Mucosa of descending colon (tissue), 3 donors: ENCODE data around the gene C1QA. TPM values are rescaled to one million over a fixed set of nuclear protein-coding genes. Genes with fewer than 3 reads are reported as not detected.

Experiments
- ATAC-seq: fragments of 200-7000 bp; cut with Tn5 transposase; one replicate; pipeline ENCODE4 v1.9.1; 2020; ENCODE audit warnings: mild to moderate bottlenecking, moderate library complexity
- DNase-seq, 3 donors: peaks; one replicate each; pipeline ENCODE4 v3.0.0-alpha.2; 2020
- H3K36me3 ChIP-seq: fragments of 200-600 bp; one replicate; pipeline ENCODE4 v1.8.0; 2021; ENCODE audit warnings: low read depth, mild to moderate bottlenecking
- H3K4me1 ChIP-seq: fragments of 200-600 bp; one replicate; pipeline ENCODE4 v1.8.0; 2021; ENCODE audit warnings: low read depth, mild to moderate bottlenecking
- H3K4me3 ChIP-seq: fragments of 200-600 bp; one replicate; pipeline ENCODE4 v1.8.0; 2021; ENCODE audit warnings: mild to moderate bottlenecking
- H3K9me3 ChIP-seq: fragments of 200-600 bp; one replicate; pipeline ENCODE4 v1.8.0; 2021; ENCODE audit warnings: mild to moderate bottlenecking
- CTCF ChIP-seq: fragments of 200-600 bp; IDR thresholded peaks from one replicate; pipeline ENCODE4 v1.8.0; 2022; ENCODE audit warnings: antibody characterized with exemption, mild to moderate bottlenecking
- intact Hi-C, 2 donors: fragments of 100-400 bp; cut with DNase I in 1 of 2; cut with micrococcal nuclease in 1 of 2; formaldehyde crosslinking; loops; one replicate each; pipeline versions ENCODE4 v1.11.0 to v1.11.1; 2022; cut with DNase I, micrococcal nuclease
- total RNA-seq, 3 donors: library from RNA; stranded (reverse); fragmentation: NEBNext Ultra II Directional in 2 of 3; extraction: Animal tissue kit (Norgen Biotek cat#: 25700) in 2 of 3; gene quantifications; one replicate each; pipeline versions ENCODE4 v1.2.1 to v1.2.4, GENCODE V29; 2021 to 2023
- donor health status: DM: no; HTN: no; CAD: no; lungs with moderate emphysema.
- donor health status: DM: no; HTN: no; CAD: no.
- donor health status: DM: no; HTN: yes; CAD: no.

The C1QA gene
- total RNA-seq, 3 donors from 2014 or later: 30.1 to 167 (median 134) TPM

GRCh38 chr1:22598736-22599135 lies 37.7 kb upstream of the C1QA start:
- intact Hi-C loops: no loop called here
- no peak for DNase-seq

GRCh38 chr1:22600071-22600816 lies 36.2 kb upstream of the C1QA start:
- Histone ChIP-seq H3K9me3 (no peaks in the 10 kb centered on the region), H3K4me1 (no peaks in the 10 kb centered on the region), H3K4me3 (no peak overlapping the region), H3K36me3 (no peaks in the 10 kb centered on the region)
- ATAC-seq: peak; percentile 91
- DNase-seq: peak in 2 of 3 donors; percentile 23 to 63
- no peak for TF ChIP-seq CTCF
- intact Hi-C loops: no loop called here

More at GRCh38 chr1:22598736-22599135, 37.7 kb upstream of the C1QA start:
- TF ChIP-seq CTCF: no peak
- no peaks in the 10 kb centered on the region for H3K4me1 ChIP-seq
- no peaks in the 10 kb centered on the region for H3K9me3 ChIP-seq
- H3K36me3 ChIP-seq: no peaks in the 10 kb centered on the region
- H3K4me3 ChIP-seq: no peak overlapping the region
- ATAC-seq: no peak

DNA sequence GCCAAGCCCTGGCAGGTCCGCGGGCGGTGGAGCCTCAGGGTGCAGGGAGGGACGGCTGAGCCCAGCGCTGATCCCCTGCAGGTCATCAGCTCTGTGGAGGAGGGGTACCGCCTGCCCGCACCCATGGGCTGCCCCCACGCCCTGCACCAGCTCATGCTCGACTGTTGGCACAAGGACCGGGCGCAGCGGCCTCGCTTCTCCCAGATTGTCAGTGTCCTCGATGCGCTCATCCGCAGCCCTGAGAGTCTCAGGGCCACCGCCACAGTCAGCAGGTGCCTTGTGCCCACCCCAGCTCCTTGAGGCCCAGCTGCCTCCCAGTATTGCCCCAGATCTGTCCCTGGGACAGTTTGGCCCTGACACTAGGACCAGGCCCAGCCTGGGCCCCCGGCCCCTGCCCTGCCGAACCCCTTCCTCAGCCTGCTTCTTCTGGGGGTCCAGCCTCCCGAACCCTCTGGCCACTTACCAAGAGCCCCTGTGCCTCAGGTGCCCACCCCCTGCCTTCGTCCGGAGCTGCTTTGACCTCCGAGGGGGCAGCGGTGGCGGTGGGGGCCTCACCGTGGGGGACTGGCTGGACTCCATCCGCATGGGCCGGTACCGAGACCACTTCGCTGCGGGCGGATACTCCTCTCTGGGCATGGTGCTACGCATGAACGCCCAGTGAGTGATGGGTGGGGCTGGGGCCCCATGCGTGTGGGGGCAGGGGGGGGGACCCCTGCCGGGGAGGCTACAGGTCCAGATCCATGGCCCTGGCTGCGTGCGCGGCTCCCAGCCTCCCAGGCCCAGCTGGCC lies 35.4 kb upstream of the C1QA start:
- Histone ChIP-seq H3K9me3 (no peaks in the 10 kb centered on the region), H3K36me3 (no peaks in the 10 kb centered on the region), H3K4me3 (no peak overlapping the region), H3K4me1 (no peaks in the 10 kb centered on the region)
- intact Hi-C loops: no loop called here
- no peak for DNase-seq
- no peak for ATAC-seq
- no peak for TF ChIP-seq CTCF

DNA sequence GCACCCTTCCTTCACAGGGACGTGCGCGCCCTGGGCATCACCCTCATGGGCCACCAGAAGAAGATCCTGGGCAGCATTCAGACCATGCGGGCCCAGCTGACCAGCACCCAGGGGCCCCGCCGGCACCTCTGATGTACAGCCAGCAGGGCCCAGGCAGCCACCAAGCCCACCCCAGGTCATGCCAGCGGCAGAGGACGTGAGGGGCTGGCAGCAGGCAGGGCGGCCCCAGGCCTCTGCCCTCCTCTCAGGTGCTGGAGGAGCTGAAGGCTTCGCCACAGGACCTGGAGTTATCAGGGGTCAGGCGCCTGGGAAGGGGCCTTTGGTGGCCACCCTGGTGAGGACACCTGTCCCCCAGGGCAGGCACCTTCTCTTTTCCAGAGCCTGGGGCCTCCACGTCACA lies 34.8 kb upstream of the C1QA start:
- no peak for TF ChIP-seq CTCF

DNA sequence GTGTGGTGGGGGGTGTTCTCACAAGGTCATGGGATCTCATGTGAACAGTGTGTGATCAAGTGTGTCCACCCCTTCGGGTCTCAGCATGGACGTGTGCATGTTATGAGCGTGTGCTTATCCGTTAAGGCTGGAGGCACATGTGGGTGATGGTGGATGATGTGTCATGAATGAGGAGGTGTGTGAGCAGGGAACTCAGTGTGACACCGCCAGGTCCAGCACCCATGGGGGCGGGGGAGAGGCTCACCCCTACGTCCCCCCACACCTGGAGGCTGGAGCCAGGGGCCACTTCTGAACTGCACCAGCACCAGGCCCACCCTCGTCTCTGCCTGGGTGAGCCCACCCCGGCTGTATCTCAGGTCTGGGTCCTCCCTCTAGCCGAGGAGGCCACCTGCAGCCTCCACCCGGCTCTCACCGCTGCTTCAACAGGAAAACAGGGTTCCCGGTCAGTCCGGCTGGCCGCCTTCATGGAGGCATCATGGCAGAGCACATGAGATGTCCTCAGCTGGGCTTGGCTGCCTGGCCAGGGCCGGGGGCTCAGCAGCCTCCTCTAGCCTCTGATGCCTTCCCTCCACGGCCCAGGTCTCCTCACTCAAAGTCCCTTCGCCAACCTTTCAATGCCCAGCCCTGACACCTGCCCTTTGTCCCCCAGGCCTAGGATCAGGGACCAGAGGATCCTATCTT lies 34.2 kb upstream of the C1QA start:
- no peak for ATAC-seq

More for the DNA sequence above, 34.8 kb upstream of the C1QA start:
- intact Hi-C loops: no loop called here
- ATAC-seq (no peak), DNase-seq (no peak)
- no peaks in the 10 kb centered on the region for H3K4me1 ChIP-seq
- H3K36me3 ChIP-seq: no peaks in the 10 kb centered on the region
- H3K4me3 ChIP-seq: no peak overlapping the region
- no peaks in the 10 kb centered on the region for H3K9me3 ChIP-seq

More for the DNA sequence above, 34.2 kb upstream of the C1QA start:
- intact Hi-C loops: no loop called here
- H3K36me3 ChIP-seq: no peaks in the 10 kb centered on the region
- no peak for TF ChIP-seq CTCF
- no peaks in the 10 kb centered on the region for H3K9me3 ChIP-seq
- no peak for DNase-seq
- no peak overlapping the region for H3K4me3 ChIP-seq
- H3K4me1 ChIP-seq: no peaks in the 10 kb centered on the region
